ENCODE measurements around the gene MPRIP.

Gene MPRIP

DNA sequence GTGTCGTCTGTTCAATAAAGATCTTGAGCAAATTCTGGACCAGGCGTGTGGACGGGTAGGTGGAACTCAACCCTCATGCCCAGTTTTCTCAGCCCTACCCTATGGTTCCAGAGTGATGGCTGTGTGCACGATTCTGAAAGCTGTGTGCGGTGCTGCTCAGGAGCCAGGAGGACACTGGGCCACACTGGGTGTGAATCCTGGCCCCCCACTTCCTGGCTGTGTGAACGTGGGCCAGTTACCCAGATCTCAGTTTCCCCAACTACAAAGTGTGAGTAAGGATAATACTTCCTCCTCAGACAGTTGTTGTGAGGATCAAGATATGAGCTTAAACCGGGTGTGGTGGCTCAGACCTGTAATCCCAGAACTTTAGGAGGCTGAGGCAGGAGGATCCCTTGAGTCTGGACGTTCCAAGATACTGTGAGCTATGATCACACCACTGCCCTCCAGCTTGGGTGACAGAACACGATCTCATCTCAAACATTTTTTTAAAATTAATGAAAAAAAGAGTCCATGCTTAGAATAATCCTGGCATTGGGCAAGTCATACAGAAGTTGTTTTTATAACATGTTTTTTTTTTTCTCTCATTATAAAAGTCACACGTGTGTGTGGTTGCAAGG is 14.7 kb upstream of the MPRIP start:
- no peak for DNase-seq (ENCODE audit: low read depth)
- no peak overlapping the region for H3K4me3 ChIP-seq (ENCODE audit: low read depth, low read length)

DNA sequence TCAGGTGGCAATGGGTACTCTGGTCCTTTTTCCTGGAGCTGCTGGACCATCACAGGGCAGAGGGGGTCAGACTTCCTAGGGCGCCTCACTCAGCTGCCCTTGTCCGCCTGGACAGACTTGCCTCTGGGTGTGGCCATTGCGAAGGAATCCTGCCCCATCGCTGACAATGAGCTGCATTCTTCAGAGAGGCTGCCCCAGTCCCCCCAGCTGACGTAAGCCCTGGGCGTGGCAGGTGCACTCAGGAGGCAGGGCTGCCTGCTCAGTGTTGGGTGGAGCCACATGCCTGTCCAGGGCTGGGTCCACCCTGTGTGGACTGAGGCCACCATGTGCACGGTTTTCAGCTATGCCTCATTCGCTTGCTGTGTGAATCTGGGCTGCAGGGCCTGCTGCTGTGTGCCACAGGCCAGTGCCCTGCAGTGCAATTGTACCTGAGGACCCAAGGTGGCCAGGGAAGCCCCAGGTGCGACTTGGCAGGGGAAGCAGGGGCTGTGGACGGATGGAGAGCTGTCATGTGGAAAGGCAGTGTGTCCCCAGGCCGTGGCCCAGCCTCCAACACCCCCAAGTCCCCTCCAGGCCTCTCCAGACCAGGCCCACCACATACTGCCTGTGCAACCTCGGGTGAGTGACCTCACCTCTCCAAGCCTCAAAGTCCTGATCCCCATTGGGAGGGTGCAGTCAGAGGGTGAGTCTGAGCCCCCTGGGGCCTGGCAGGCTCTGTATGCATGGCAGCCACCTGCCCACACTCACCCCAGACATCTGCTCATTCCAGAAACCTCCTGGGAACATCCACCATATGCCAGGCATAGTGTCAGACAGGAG is 14.0 kb upstream of the MPRIP start:
- peak; percentile 49 for DNase-seq (ENCODE audit: low read depth)
- no peak overlapping the region for H3K4me3 ChIP-seq (ENCODE audit: low read depth, low read length)

DNA sequence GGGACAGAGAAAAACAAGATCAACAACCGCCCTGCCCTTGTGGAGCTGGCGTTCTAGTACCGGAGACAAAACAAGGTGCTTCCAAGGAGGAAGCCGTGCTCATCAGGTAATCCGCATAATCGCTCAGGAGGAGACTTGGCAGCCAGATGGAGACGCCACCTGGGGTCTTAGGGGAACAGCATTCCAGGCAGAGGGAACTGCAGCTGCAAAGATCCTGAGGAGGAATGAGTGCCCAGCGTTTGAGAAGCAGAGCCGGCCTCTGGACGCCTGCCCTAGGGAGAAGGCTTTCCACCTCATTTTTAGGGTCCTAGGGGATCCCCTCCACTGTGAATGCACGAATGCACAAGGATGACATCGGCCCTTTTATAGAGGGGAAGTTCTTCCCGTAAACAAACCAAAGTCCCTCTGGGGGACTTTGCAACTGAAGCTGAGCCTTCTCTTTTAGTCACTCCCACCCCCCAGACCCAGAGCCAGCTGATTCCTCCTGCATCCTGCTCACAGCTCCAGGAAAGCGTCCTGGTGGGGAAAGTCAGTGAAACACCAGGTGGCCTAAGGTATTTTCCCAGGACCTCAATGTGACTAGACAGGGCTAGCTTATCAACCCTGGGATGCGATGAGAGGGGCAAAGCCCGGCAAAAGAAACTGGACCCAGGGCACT is 13.2 kb upstream of the MPRIP start:
- no peak for DNase-seq (ENCODE audit: low read depth)
- H3K4me3 ChIP-seq (ENCODE audit: low read depth, low read length) = no peak overlapping the region

DNA sequence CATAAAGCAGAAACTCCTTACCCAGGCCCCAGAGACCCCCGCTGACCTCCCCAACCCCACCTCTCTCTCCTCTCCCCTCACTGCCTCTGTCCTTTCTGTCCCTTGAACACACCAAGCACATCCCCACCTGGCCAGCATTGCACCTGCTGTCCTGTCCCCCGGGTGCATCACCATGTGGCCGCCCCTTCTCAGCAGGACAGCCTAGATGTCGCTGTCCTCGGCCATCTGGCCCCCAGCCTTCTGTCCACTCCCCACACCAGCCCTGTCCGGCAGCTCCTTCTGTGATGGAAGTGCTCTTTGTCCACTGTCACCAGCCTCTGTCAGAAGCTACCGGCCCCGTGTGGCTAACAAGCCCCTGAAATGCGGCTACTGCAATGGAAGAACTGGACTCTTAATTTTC is 12.3 kb upstream of the MPRIP start:
- H3K4me3 ChIP-seq (ENCODE audit: low read depth, low read length) = no peak overlapping the region
- no peak for DNase-seq (ENCODE audit: low read depth)

DNA sequence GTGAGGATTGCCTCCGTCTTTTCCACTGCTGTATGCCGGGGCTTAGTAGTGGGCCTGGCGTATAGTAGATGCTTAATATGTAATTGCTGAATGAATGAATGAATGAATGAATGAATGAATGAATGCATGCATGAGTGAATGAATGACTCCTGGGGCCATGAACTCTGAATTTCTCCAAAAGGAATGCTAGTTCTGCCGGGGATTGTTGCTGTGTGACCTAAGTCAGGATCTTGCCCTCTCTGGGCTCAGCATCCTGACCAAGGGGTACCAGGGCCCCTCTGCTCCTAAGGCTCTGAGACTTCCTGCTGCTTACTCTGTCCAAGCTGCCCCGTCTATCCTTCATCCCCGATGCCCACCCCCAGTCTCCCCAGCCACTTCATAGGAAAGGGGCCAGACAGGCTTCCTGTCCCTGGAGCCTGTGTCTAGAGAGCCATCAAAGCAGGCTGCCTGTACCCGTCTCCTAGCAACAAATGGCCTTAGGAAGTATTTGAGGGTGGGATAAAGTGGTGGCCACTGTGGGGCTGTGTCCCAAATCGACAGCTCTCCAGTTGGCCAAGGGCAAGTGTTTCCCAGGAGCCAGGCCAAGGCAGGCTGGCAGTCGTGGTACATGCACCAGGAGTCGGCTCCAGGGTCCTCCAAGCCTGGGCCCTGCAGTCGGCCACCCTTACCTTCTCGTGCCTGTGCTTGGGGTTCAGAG is 11.6 kb upstream of the MPRIP start:
- no peak for DNase-seq (ENCODE audit: low read depth)
- no peak overlapping the region for H3K4me3 ChIP-seq (ENCODE audit: low read depth, low read length)

DNA sequence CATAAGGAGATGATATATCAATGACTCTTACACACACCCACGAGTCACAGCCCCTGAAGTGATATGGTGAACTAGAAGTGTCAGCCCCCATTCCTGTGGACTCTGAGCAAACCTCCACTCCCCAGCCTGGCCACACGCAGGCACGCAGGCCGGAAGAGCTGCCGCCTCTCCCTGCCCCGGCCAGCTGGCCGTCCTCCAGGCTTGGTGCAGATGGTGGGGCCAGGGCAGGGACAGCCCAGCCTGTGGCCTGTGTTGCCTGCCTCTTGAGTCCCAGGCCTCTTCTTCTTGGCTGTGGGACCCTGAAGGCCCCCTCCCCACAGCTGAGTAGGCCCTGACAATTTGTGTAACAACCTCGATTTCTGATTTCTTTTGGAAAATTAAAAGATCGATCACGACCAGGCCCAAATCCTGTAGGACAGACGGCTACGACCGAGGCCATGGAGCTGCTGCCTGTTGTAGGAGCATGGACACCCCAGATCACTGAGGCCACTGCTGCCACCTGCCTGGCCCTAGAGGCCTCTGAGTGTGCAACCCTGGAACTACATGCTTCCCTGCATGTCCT is 10.0 kb upstream of the MPRIP start:
- DNase-seq (ENCODE audit: low read depth) = peak; percentile 45
- H3K4me3 ChIP-seq (ENCODE audit: low read depth, low read length) = no peak overlapping the region

DNA sequence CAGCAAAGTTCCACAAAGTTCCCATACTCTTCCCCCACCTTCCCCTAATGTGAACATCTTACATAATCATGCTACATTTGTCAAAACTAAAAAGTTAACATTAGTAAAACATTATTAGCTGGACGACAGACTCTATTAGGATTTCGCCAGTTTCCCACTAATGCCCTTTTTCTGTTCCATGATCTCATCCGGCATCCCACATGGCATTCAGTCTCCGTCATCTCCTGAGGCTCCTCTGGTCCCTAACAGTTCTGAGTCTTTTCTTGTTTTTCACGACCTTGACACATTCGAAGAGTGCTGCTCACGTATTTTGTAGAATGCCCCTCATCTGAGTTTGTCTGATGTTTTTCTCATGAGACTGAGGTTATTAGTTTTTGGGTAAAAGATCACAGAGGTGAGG is 8.8 kb upstream of the MPRIP start:
- no peak overlapping the region for H3K4me3 ChIP-seq (ENCODE audit: low read depth, low read length)
- no peak for DNase-seq (ENCODE audit: low read depth)

DNA sequence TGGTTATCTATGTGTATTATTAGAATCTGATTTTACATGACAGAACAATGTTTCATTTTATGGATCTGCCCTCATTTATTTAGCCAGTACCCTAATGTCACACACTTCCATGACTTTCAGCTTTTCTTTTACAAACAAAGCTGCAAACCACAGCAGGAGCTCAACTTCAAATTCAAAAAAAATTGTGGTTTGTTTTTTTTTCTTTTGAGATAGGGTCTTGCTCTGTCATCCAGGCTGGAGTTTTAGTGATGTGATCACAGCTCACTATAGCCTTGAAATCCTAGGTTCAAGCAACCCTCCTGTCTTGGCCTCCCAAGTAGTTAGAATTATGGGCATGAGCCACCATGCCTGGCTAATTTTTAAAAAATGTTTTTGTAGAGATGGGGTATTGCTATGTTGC is 8.2 kb upstream of the MPRIP start:
- DNase-seq (ENCODE audit: low read depth) = no peak
- no peak overlapping the region for H3K4me3 ChIP-seq (ENCODE audit: low read depth, low read length)

DNA sequence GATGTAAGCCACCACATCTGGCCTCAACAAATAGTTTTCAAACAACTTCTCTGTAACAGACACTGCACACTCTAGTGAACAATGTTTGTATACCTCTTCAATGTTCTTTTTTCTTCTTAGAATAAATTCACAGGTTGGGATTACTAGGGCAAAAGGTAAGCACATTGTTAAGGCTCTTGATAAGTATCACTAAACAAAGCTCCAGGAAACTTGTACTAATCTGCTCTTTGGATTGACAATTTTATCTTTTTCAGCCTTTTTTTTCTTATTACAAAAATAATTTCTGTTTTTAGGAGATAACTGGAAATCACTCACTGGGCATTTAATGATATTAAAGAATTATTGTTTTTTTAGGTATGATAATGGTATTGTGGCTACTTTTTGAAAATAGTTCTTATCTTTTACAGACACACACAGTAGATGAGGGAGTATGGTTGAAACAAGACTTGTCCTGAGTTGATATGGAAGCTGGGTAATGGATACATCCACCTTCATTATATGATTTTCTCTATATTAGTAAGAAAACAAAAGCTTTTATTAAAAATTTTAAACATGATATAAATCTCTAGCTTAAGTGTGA is 7.7 kb upstream of the MPRIP start:
- no peak overlapping the region for H3K4me3 ChIP-seq (ENCODE audit: low read depth, low read length)
- no peak for DNase-seq (ENCODE audit: low read depth)

DNA sequence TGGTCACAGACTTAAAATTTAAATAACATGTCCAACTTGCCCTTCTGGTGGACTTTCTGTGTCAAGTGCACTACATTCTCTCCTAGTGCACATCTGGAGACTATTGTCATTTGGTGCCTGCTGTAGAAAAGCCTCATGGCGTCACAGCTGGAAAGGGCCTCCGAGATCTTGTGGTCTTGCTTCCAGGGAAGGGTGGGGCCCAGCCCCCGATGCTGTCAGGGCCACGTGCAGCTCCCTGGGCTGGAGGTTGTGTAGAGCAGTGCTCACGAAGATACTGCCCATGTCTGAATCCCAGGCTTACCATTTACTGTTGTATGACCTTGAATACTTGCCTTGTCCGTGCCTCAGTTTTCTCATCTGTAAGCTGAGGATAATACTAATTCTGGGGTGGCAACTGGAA is 6.8 kb upstream of the MPRIP start:
- DNase-seq (ENCODE audit: low read depth) = no peak
- no peak overlapping the region for H3K4me3 ChIP-seq (ENCODE audit: low read depth, low read length)

DNA sequence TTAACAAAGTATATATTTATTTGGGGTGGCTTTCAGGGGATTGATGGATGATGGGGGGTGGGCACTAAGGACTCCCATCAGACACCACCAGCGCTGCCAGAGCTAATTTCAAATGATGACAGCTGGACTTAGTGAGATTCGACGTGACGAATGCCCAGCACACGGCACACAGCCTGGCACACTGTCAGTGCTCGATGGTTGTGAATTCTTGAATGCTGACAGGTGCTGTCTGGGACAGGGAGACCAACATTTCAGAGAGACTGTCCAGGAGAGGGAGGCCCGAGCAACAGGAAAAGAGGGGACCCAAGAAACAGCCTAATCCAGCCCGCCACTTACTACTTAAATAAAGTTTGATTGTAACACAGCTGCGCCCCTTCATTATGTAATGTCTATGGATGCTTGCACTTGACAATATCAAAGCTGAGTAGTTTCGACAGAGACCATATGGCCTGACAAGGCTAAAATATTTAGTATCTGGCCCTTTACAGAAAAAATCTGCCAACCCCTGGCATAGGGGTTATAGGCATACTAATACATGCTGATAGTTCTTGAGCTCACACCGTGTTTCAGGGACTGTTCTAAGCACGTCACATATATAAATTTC is 6.2 kb upstream of the MPRIP start:
- H3K4me3 ChIP-seq (ENCODE audit: low read depth, low read length) = no peak overlapping the region
- DNase-seq (ENCODE audit: low read depth) = no peak

DNA sequence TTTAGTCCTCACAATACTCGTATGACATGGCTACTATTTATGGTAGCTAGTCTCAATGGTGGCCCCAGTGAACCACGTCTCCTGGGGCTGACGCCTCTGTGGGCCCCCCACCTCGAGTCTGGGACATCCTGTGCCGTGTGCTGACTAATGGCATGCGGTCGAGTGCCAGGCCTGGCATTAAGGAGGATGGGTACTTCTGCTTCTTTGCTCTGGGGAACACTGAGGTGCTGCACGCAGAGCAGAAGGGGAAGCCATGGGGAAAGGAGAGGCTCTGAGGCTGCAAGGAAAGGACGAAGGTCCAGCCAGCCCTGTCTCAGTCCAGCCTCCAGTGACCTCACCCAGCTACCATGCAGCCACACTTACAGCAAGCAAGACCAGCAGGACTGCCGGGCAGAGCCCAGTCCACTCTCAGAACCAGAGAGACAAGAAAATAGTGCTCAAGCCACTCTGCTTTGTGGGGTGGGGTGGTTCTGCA is 5.7 kb upstream of the MPRIP start:
- DNase-seq (ENCODE audit: low read depth) = no peak
- no peak overlapping the region for H3K4me3 ChIP-seq (ENCODE audit: low read depth, low read length)

DNA sequence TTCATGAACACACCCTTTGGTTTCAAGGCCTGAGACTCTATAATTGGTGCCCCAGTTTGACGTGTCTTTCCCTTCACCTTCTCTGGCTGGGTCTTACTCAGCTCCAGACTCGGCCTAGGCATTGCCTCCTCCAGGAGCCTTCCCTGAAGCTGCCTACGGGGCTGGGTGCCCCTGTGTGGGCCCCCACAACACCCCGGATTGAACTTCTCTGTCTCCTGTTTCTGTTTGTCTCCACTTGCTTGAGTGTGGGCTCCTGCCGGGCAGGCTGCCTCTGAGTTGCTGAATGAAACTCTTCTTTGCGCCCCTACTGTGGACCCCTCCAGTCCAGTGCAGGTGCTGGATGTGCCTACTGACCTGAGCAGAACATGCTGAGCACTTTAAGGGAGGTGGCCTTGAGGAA is 2.3 kb upstream of the MPRIP start:
- no peak overlapping the region for H3K4me3 ChIP-seq (ENCODE audit: low read depth, low read length)
- no peak for DNase-seq (ENCODE audit: low read depth)

DNA sequence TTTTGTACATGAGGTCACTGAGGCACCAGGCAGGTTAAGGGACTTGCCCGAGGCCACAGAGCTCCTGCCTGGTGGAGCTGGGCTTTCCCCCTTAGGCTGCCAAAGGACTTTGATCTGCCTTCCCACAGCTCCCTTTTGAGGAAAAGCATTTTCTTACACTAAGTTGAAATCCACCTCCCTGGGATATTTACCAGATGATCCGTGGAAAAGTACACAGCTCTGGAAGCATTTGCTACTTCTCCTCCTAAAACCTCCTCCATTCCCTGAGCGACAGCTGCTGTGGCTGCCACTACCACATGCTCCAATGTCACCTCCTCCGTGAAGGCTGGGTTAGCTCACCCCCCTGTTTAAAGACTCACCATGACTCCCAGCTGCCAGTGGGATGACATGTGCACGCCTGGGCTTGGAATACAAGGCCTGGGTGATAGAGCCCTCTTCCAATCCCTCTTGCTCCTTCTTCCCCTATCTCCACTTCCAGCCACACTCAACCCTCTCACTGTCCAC is 1.2 kb upstream of the MPRIP start:
- H3K4me3 ChIP-seq (ENCODE audit: low read depth, low read length) = no peak overlapping the region
- DNase-seq (ENCODE audit: low read depth) = peak; percentile 62

DNA sequence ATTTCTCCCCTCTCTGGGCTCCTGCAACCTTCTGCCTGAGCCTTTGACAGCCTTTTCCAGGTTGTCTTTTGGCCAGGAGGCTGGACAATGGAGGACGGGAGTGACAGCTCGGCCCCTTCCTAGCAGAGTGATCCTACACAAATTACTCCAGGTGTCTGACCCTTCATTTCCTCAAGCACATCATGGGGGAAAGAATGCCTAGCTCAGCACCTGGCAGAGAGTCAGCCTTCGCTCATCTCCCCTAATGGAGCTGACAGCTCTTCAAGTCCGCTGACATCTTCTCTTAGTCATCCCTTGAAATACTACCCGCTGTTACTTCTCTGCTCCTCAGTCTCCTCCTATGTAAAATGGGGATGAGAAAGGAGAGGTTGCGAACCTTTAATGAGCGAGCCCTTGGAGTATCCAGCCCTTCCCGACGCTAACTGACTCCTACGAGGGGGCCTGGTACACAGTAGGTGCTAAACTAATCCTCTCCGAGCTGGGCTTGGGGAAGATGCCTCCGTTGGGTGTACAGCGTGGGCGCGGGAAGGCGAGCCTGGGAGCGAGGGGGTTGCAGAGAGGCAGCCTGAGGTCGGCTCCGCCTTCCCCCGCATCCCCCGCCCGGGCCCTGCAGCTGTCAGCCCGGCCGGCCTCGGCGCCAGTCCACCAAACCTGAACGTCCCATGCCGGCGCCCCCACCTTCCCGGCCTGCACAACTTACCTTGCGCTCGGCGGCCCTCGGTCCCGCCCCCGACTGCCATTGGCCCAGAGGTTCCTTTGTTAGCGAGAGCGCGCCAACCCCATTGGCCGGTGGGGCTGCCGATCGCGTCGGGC is 480 bp upstream of the MPRIP start:
- DNase-seq (ENCODE audit: low read depth) = peak; percentile 93
- peak overlapping the region; percentile 56 for H3K4me3 ChIP-seq (ENCODE audit: low read depth, low read length)

DNA sequence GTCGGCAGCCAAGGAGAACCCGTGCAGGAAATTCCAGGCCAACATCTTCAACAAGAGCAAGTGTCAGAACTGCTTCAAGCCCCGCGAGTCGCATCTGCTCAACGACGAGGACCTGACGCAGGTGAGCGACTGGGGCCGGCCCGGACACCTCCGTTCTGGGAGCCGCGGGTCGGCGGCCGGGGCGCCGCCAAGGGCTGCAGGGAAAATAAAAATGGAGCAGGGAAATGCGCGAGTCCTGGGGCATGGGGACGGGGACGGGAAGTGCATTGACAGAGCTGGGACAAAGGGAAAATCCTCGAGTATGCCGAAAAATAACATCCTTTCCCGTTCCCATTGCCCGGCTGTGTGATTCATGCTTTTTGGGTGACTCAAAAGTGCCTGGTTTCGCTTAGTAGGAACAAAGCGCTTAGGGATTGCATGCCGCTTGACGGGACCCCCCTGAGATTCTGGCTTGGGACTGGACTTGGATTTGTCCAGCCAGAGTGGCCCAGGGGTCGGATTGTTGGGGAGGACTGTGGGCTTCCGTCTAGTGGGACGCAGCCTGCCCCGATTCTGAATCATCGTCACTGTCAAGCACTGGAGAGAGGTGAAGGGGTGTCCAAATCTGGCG is 699 bp downstream of the MPRIP start:
- peak overlapping the region; percentile 87 for H3K4me3 ChIP-seq (ENCODE audit: low read depth, low read length)
- DNase-seq (ENCODE audit: low read depth) = no peak

DNA sequence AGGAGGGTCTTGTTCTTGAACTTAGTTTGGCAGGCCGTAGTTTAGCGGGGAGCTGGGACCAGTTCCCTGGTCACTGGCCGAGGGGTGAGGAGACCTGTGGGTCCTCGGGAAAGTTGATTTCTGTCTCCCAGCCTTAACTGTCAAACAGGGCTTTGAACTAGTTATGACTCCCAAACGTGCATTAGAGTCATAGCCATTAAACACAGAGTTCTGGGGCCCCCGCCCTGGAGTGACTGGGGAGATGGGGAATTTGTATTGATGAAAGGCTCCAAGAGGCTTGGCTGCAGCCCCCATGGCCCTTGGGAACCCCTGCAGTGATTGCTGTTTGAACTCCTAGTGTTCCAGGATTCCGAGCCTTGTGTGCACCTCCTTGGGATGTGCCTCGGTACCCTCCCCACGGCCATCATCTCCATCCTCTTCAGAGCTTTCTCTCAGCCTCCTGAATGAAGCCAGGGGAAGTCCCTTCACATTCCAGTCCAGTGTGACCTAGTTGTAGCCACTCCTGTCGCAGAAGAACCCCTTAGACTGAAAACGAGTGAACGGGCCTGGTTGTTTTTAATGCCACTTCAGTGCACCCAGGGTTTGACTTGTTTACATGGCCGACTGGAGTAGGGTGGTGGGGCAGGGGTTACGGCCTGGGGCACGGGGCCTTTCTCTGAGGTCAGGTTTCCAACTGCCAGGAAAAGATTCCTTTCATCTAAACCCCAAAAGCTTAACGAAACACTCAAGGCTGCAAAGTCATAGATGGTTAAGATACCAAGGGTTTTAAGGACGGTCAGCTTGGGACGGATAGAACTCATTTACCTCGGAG is 1.4 kb downstream of the MPRIP start:
- H3K4me3 ChIP-seq (ENCODE audit: low read depth, low read length) = peak overlapping the region; percentile 87
- no peak for DNase-seq (ENCODE audit: low read depth)

All from skeletal muscle cell (primary cell).